GM08714 (cell line): Measurements from ENCODE around the gene SLC7A14.

Experiments used
- H3K4me3 ChIP-seq: fragments of 200-500 bp; sonication (Bioruptor generic); 2 replicates; pipeline ENCODE4 v1.5.1; 2014; ENCODE audit warnings: mild to moderate bottlenecking, low read length, inconsistent platforms
- ZNF274 ChIP-seq: IDR thresholded peaks from 2 replicates; pipeline ENCODE4 v1.6.1; 2012; ENCODE audit warnings: mild to moderate bottlenecking, low read depth, low read length

SLC7A14 gene

GRCh38 chr3:170467571-170468147, 118.2 kb downstream of the SLC7A14 start:
- no peak overlapping the region for H3K4me3 ChIP-seq
- TF ChIP-seq ZNF274, result no peak

- no peak for TF ChIP-seq ZNF274
- no peak overlapping the region for H3K4me3 ChIP-seq
Measured at GRCh38 chr3:170467007-170467406, 118.9 kb downstream of the SLC7A14 start.

DNA sequence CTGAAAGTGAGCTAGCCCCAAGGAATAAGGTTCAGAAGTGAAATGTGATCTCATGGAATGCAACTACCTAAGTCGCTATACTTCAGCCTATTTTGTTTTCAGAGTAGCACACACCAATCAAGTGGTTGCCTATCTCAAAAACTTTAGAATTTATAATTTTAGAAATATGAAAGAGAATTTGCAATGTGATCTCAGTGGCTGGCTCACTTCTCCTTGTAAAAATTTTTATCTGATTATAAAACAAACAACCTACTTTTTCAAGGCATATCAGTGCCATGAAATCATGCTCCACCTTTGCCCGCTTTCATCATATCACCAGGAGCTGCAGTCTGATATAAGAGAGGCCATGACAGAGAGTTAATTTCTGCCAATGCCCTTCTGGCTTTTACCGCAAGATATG, 119.9 kb downstream of the SLC7A14 start:
- TF ChIP-seq ZNF274, result no peak
- H3K4me3 ChIP-seq, result no peak overlapping the region

GRCh38 chr3:170463011-170463410, 122.9 kb downstream of the SLC7A14 start:
- TF ChIP-seq ZNF274, result no peak
- no peak overlapping the region for H3K4me3 ChIP-seq

- no peak overlapping the region for H3K4me3 ChIP-seq
- TF ChIP-seq ZNF274, result no peak
Measured at GRCh38 chr3:170458285-170458684, 127.6 kb downstream of the SLC7A14 start.

- no peak overlapping the region for H3K4me3 ChIP-seq
- no peak for TF ChIP-seq ZNF274
Measured at GRCh38 chr3:170454509-170454908, 131.4 kb downstream of the SLC7A14 start.

- no peak overlapping the region for H3K4me3 ChIP-seq
- TF ChIP-seq ZNF274, result no peak
Measured at GRCh38 chr3:170450039-170450438, 135.8 kb downstream of the SLC7A14 start.

DNA sequence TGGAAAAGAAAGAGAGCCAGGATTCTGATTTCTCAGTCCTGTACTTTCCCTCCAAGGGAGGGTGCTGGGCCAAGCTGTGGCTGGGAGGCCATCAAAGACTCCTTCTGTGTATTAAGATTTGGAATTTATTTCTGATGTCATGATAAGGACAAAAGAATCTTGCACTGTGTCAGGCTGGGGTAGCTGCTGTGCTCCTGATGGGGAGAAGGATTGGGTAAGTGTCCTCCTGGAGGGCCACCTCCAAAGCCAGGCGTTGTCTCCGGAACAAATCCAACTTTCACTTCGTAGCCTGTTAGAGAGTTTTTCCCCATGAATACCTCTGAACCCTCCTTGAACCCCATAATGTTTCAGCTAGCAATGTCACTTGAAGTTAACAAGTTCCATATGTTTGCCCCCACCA, 137.3 kb downstream of the SLC7A14 start:
- no peak overlapping the region for H3K4me3 ChIP-seq
- no peak for TF ChIP-seq ZNF274

DNA sequence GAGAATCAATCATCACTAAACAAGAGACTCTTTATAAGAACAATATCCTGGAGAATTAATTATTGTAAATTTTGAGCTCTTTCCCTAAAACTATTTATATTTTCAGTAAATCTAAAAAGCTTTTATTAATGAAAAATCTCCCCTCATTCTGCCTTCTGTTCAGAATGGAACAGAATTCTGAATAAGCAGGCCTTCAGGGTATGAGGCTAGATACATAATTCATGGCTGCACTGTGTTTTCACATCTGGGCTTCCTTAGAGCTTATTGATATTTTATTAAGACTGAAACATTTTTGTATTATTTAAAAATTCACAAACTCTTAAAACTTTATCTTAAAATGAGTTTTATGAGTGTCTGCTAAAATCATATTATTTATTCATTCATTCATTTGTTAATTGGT, 142.4 kb downstream of the SLC7A14 start:
- no peak overlapping the region for H3K4me3 ChIP-seq
- no peak for TF ChIP-seq ZNF274

DNA sequence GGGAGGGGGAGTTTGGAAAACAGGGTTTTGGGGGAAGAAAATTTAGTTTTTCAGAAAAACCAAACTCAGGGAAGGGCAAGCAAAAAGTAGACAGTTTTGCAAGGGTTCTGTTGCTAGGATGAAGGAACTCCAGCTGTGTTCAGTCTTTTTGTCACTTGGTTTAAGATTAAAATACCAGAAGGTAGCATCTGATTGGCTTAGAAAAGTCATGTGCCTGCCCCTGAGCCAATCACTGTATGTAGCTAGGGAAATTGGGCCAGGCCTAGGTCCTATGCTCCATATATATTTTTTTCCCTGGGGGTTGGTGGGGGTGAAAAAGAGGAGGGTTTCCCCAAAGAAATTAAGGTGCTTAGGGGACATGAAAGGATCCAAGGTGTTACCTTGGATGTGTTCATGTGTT, 142.9 kb downstream of the SLC7A14 start:
- no peak overlapping the region for H3K4me3 ChIP-seq
- TF ChIP-seq ZNF274, result no peak

DNA sequence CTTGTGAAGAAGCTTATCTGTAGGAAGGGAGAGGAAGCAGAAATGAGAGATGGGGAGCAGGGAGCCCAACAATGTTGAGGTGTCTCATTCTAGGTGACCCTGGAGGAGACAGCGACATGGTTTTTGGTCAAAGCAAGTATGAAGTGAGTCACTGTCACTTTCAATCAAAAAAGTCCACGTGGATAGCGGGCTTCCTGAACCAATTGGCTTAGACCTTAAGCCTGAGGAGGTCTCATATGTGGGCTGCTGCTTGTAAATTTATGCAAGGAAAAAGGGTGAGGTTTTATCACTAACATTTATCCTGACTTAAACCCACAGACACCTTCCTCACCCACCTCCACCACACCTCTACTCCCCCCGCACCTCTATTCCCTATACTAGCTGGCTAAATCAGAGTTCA, 144.5 kb downstream of the SLC7A14 start:
- no peak for TF ChIP-seq ZNF274
- H3K4me3 ChIP-seq, result no peak overlapping the region

DNA sequence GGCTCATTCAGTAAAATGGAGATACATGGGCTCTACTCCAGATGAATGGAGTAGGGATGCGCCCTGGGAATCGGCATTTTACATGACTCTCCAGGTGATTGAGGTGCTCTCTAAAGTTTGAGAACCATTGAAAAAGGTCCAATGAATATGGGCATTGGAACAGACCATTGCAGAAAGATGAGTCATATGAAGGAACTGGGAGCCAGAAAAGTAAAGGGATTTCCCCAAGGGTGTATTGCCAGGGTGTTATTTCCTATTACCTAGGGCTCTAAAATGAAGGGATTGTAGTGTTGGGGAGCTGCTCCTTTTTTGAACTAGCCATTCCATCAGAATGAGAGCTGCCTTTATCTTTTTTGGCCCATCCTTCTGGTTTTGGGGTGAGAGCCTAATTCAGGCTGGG, 145.5 kb downstream of the SLC7A14 start:
- no peak overlapping the region for H3K4me3 ChIP-seq
- no peak for TF ChIP-seq ZNF274

DNA sequence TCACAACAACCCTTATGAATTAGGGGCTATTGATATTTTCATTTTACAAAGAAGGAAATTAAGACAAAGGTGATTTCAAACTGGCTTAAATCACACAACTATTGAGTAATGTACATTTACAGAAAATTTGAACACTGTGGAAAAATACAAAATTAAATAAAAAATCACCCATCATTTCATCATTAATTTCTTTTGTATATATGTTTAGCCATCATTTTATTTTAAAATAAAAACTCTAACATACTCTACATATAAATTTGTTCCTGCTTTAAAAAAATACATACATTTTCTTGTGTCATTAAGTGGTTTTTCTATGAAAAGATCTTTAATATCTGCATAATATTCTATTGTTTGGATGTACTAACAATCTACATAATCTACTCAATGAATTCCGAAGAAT, 147.0 kb downstream of the SLC7A14 start:
- TF ChIP-seq ZNF274, result no peak
- no peak overlapping the region for H3K4me3 ChIP-seq

- no peak for TF ChIP-seq ZNF274
Measured at GRCh38 chr3:170437696-170438407, 148.0 kb downstream of the SLC7A14 start.

GRCh38 chr3:170437176-170437575, 148.7 kb downstream of the SLC7A14 start:
- no peak overlapping the region for H3K4me3 ChIP-seq
- TF ChIP-seq ZNF274, result no peak

More at GRCh38 chr3:170437696-170438407, 148.0 kb downstream of the SLC7A14 start:
- H3K4me3 ChIP-seq, result no peak overlapping the region

GRCh38 chr3:170436697-170437096, 149.2 kb downstream of the SLC7A14 start:
- H3K4me3 ChIP-seq, result no peak overlapping the region

More at GRCh38 chr3:170436697-170437096, 149.2 kb downstream of the SLC7A14 start:
- TF ChIP-seq ZNF274, result no peak
